HG02840 (cell line): ENCODE data around the gene LIPC.
"Not testable (repeated sequence)": the region's sequence is repeated elsewhere in the genome, so short reads cannot be mapped to it uniquely, and the experiment has no call there.

ENCODE experiments used
- ATAC-seq: cut with Tn5 transposase; IDR thresholded peaks from one replicate; pipeline ENCODE4 v1.9.1; 2021; ENCODE audit warnings: mild to moderate bottlenecking, moderate library complexity, moderate number of reproducible peaks; ENCODE audit not compliant: unreplicated experiment, low FRiP score

LIPC gene

GRCh38 chr15:58598829-58599210, 167.0 kb downstream of the LIPC start:
- ATAC-seq = no peak

- no peak for ATAC-seq
Measured at GRCh38 chr15:58602823-58603222, 171.0 kb downstream of the LIPC start.

GRCh38 chr15:58603927-58604326, 172.1 kb downstream of the LIPC start:
- ATAC-seq = not testable (repeated sequence)

- ATAC-seq = no peak
Measured at GRCh38 chr15:58604455-58604923, 172.7 kb downstream of the LIPC start.

- ATAC-seq = no peak
Measured at GRCh38 chr15:58605931-58606530, 174.2 kb downstream of the LIPC start.

GRCh38 chr15:58606577-58607080, 174.8 kb downstream of the LIPC start:
- ATAC-seq = no peak

- no peak for ATAC-seq
Measured at GRCh38 chr15:58608129-58608590, 176.4 kb downstream of the LIPC start.

- ATAC-seq = no peak
Measured at GRCh38 chr15:58608711-58609110, 176.9 kb downstream of the LIPC start.

GRCh38 chr15:58611731-58612676, 180.2 kb downstream of the LIPC start:
- ATAC-seq = no peak

GRCh38 chr15:58616171-58616570, 184.4 kb downstream of the LIPC start:
- ATAC-seq = no peak
